ENCODE measurements around the gene ACTR3C. TPM values are rescaled to one million over a fixed set of nuclear protein-coding genes. Genes with fewer than 3 reads are reported as not detected.

ACTR3C gene
- total RNA-seq, 1 experiment from 2014 or later: 2.2 TPM

- no peak overlapping the region for H3K27ac ChIP-seq (ENCODE audit: insufficient read length, low read depth, low read length)
- no peak for TF ChIP-seq CTCF (conservative IDR thresholded peaks at IDR 0.05)
- no peak overlapping the region for H3K9ac ChIP-seq (ENCODE audit: extremely low read depth, insufficient read length, low read length)
- peaks cover 9% of the 10 kb centered on the region; the same call in 1 of the 2 replicates for H3K4me1 ChIP-seq (ENCODE audit: insufficient read depth, low read length)
- H2AFZ ChIP-seq (ENCODE audit: low read length): no peak overlapping the region
- no peak overlapping the region for H3K18ac ChIP-seq (ENCODE audit: insufficient read length, low read depth, low read length)
- no peak overlapping the region for H2BK5ac ChIP-seq (ENCODE audit: insufficient read length, low read length)
- H2BK120ac ChIP-seq (ENCODE audit: low read depth, low read length, poor library complexity, severe bottlenecking): no peak overlapping the region
- H3K79me2 ChIP-seq (ENCODE audit: insufficient read depth, low read length): no peaks in the 10 kb centered on the region
- Mint-ChIP-seq H3K4me3 (no peak overlapping the region), H3K9me3 (no peaks in the 10 kb centered on the region; a peak in 1 of 5 replicates), H3K27ac (peak overlapping the region in 1 of 3 experiments; percentile 72; a peak in 2 of 7 replicates), H3K36me3 (ENCODE audit: insufficient read depth in 1 of 3, low read depth in 3 of 3) (peaks cover 27 to 32% (median 29%) of the 10 kb centered on the region in 3 experiments), H3K4me1 (peaks cover 55 to 63% of the 10 kb centered on the region in 2 experiments), H3K27me3 (ENCODE audit: low read depth) (peaks cover 40% of the 10 kb centered on the region)
- no peak overlapping the region for H2BK15ac ChIP-seq (ENCODE audit: low read depth, low read length)
- H3K23me2 ChIP-seq (ENCODE audit: insufficient read length, low read depth, low read length, poor library complexity, severe bottlenecking): no peaks in the 10 kb centered on the region
- no peak overlapping the region for H4K8ac ChIP-seq (replicated peaks; ENCODE audit: insufficient read length, low read depth, low read length)
- H3K4me2 ChIP-seq (ENCODE audit: insufficient read depth, insufficient read length, low read length): no peak overlapping the region
- no peak overlapping the region for H2BK20ac ChIP-seq (ENCODE audit: low read depth, low read length, poor library complexity, severe bottlenecking)
- H3K23ac ChIP-seq (ENCODE audit: insufficient read length, low read depth, low read length): no peak overlapping the region
- no peaks in the 10 kb centered on the region for H3K9me3 ChIP-seq (ENCODE audit: control insufficient read depth, low read depth, low read length)
- no peak overlapping the region for H4K91ac ChIP-seq (ENCODE audit: insufficient read length, low read depth, low read length)
- no peak overlapping the region for H4K5ac ChIP-seq (ENCODE audit: insufficient read length, low read depth, low read length)
- no peak overlapping the region for H2BK12ac ChIP-seq (ENCODE audit: insufficient read length, low read depth, low read length)
- no peaks in the 10 kb centered on the region for H3K79me1 ChIP-seq (ENCODE audit: insufficient read depth, low read depth, low read length, poor library complexity, severe bottlenecking)
- no peak overlapping the region for H3K14ac ChIP-seq (ENCODE audit: insufficient read depth, low read length)
- H3T11ph ChIP-seq (ENCODE audit: low read length): no peak overlapping the region
- H2AK5ac ChIP-seq (ENCODE audit: insufficient read length, low read length): no peak overlapping the region
- H3K4ac ChIP-seq (ENCODE audit: low read depth, low read length): no peak overlapping the region
- no peaks in the 10 kb centered on the region for H4K20me1 ChIP-seq (ENCODE audit: control insufficient read depth, insufficient read depth, insufficient read length)
- no peaks in the 10 kb centered on the region for H3K27me3 ChIP-seq (ENCODE audit: insufficient read depth, low read length)
- no peak for DNase-seq
- WGBS (ENCODE audit: extremely low coverage, insufficient read length, low lambda C conversion rate): no CpG with 5 or more reads among the region's 8 CpGs
- no peak overlapping the region for H3K56ac ChIP-seq (ENCODE audit: insufficient read length, low read depth, low read length)
These were observed 10.8 kb upstream of the ACTR3C start for GRCh38 chr7:150334108-150334507.

All from H9 (cell line).